ENCODE data around the gene HUWE1. TPM values are rescaled to one million over a fixed set of nuclear protein-coding genes. Genes with fewer than 3 reads are reported as not detected.
A peak's percentile ranks its signal among the peaks of the same experiment; 100 is the strongest.

Gene HUWE1, protein sequence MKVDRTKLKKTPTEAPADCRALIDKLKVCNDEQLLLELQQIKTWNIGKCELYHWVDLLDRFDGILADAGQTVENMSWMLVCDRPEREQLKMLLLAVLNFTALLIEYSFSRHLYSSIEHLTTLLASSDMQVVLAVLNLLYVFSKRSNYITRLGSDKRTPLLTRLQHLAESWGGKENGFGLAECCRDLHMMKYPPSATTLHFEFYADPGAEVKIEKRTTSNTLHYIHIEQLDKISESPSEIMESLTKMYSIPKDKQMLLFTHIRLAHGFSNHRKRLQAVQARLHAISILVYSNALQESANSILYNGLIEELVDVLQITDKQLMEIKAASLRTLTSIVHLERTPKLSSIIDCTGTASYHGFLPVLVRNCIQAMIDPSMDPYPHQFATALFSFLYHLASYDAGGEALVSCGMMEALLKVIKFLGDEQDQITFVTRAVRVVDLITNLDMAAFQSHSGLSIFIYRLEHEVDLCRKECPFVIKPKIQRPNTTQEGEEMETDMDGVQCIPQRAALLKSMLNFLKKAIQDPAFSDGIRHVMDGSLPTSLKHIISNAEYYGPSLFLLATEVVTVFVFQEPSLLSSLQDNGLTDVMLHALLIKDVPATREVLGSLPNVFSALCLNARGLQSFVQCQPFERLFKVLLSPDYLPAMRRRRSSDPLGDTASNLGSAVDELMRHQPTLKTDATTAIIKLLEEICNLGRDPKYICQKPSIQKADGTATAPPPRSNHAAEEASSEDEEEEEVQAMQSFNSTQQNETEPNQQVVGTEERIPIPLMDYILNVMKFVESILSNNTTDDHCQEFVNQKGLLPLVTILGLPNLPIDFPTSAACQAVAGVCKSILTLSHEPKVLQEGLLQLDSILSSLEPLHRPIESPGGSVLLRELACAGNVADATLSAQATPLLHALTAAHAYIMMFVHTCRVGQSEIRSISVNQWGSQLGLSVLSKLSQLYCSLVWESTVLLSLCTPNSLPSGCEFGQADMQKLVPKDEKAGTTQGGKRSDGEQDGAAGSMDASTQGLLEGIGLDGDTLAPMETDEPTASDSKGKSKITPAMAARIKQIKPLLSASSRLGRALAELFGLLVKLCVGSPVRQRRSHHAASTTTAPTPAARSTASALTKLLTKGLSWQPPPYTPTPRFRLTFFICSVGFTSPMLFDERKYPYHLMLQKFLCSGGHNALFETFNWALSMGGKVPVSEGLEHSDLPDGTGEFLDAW (N-terminal part only)
- total RNA-seq = 210 and 220 TPM in 2 replicates
- 66.7 TPM for total RNA-seq (2013)
- 45.2 and 47.0 TPM in 2 replicates for polyA plus RNA-seq
- polyA minus RNA-seq = 70.7 and 116 TPM in 2 replicates

DNA sequence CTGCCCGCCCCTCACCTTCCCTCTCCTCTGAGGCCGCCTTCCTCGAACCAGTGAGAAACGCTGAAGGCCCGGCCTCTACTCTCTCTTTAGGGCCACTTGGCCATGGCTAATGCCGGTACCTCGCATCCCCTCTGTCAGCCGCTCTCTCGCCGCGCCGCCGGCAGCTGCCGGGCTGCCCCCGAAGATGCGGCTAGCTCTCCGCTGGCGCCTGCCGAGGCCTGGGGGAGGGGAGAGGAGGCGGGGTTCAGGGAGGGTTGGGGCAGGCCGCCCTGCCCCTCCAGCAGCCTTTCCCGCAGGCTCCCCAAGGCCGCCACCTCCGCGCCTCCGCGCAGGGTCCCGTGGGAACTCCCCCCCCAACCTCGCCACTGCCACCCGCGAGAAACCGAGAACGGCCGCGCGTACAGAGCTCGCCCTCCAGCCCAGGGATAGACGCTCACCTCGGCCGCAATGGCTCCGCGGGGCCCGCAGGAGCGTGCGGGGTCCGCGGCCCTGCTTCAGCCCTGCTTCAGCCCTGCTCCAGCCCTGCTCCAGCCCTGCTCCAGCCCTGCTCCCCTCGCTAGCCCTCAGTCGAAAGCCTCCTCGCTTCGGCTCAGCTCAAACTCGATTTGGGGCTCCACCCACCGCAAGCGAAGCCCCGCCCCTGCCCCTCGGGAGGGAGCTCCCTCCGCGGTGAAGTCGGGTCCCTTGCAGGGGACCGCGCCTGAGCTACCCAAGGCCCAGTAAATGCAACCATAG, at the start of gene HUWE1:
Gene HUWE1, minus strand, starts transcription at position 569 of the 735 bp plus-strand sequence. CDS start 32,612 bp downstream, outside the sequence.
- Histone ChIP-seq H2AFZ (ENCODE audit: insufficient read depth, low read depth, low read length, poor library complexity, severe bottlenecking) (peak within 1 kb of the TSS; percentile 75), H3K4me2 (replicated peaks; ENCODE audit: low read depth, low read length, poor library complexity, severe bottlenecking) (peak within 1 kb of the TSS; percentile 72), H3K27me3 (replicated peaks in 1 of 4; ENCODE audit: control extremely low read depth in 1 of 4, control insufficient read depth in 3 of 4, insufficient read depth in 4 of 4, low read length in 3 of 4) (no peaks in the 10 kb centered on the region), H3K4me3 (ENCODE audit: control extremely low read depth in 1 of 5, extremely low read depth in 1 of 5, insufficient read depth in 1 of 5, low read depth in 2 of 5, low read length in 4 of 5) (peak within 1 kb of the TSS; percentile 57 to 74 (median 65)), H3K36me3 (replicated peaks in 1 of 2; ENCODE audit: control extremely low read depth in 1 of 2, control insufficient read depth in 1 of 2, extremely low read depth in 1 of 2, insufficient read depth in 2 of 2, low read length in 1 of 2) (peaks cover 0 to 3% of the 10 kb centered on the region in 2 experiments), H3K79me2 (ENCODE audit: control insufficient read depth, insufficient read depth, low read length) (peaks cover 23% of the 10 kb centered on the region), H4K20me1 (ENCODE audit: control insufficient read depth, insufficient read depth, low read length, poor library complexity, severe bottlenecking) (no peaks in the 10 kb centered on the region), H3K9me3 (ENCODE audit: control extremely low read depth in 1 of 3, control insufficient read depth in 2 of 3, insufficient read depth in 1 of 3, low read length in 2 of 3) (peaks cover 0 to 3% (median 0%) of the 10 kb centered on the region in 3 donors), H3K27ac (ENCODE audit: low read length in 2 of 2) (peak within 1 kb of the TSS; percentile 70 to 71), H3K9ac (ENCODE audit: low read length) (peak within 1 kb of the TSS; percentile 65), H3K4me1 (ENCODE audit: control insufficient read depth in 2 of 2, insufficient read depth in 2 of 2, low read length in 2 of 2) (peaks cover 21 to 26% of the 10 kb centered on the region in 2 donors)
- Mint-ChIP-seq H3K9me3 (ENCODE audit: insufficient read depth) (no peaks in the 10 kb centered on the region), H3K4me3 (peak within 1 kb of the TSS; percentile 95), H3K4me1 (peaks cover 33% of the 10 kb centered on the region), H3K27ac (peak within 1 kb of the TSS; percentile 93), H3K27me3 (no peaks in the 10 kb centered on the region)
- peak; percentile 53 for ATAC-seq (ENCODE audit: low read depth)
- WGBS (ENCODE audit: insufficient coverage) = 0% methylated on average over 39 of the region's 61 CpGs
- ChIA-PET CTCF (interaction anchor here (0.8 to 2.4 kb wide), 3 partner anchors 18 to 30 kb away, joined by 3 to 7 read pairs (median 5); no protein-coding TSS in a partner anchor), POLR2A (interaction anchor here (0.7 to 1.0 kb wide), 2 partner anchors 16 to 461 kb away, joined by 4 to 5 read pairs; partner anchors contain the start of gene KDM5C)
- TF ChIP-seq, protein P1, sequence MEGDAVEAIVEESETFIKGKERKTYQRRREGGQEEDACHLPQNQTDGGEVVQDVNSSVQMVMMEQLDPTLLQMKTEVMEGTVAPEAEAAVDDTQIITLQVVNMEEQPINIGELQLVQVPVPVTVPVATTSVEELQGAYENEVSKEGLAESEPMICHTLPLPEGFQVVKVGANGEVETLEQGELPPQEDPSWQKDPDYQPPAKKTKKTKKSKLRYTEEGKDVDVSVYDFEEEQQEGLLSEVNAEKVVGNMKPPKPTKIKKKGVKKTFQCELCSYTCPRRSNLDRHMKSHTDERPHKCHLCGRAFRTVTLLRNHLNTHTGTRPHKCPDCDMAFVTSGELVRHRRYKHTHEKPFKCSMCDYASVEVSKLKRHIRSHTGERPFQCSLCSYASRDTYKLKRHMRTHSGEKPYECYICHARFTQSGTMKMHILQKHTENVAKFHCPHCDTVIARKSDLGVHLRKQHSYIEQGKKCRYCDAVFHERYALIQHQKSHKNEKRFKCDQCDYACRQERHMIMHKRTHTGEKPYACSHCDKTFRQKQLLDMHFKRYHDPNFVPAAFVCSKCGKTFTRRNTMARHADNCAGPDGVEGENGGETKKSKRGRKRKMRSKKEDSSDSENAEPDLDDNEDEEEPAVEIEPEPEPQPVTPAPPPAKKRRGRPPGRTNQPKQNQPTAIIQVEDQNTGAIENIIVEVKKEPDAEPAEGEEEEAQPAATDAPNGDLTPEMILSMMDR (IDR thresholded peaks at IDR 0.05) = no peak
- TF ChIP-seq EZH2 (IDR thresholded peaks at IDR 0.05; ENCODE audit: borderline replicate concordance, insufficient read depth, low read depth, low read length, poor library complexity, severe bottlenecking) = no peak
- peak; percentile 88 for DNase-seq
- intact Hi-C loops (cut with micrococcal nuclease) = loop anchor here (1.0 to 10.0 kb wide), 3 partner anchors 28 to 1368 kb away; partner anchors contain the start of gene MAGED2
